ENCODE data around the gene TFDP1. TPM values are rescaled to one million over a fixed set of nuclear protein-coding genes. Genes with fewer than 3 reads are reported as not detected.
A peak's percentile ranks its signal among the peaks of the same experiment; 100 is the strongest.
"Not testable (repeated sequence)": the region's sequence is repeated elsewhere in the genome, so short reads cannot be mapped to it uniquely, and the experiment has no call there.

The TFDP1 gene
- polyA plus RNA-seq, 10 donors, result 48.5 to 79.1 (median 57.8) TPM

GRCh38 chr13:113548778-113549621, 35.6 kb upstream of the TFDP1 start:
- peak in 1 of 3 donors; percentile 36 for DNase-seq

GRCh38 chr13:113550453-113550852, 34.1 kb upstream of the TFDP1 start:
- DNase-seq, result no peak

- DNase-seq, result no peak
These were observed 33.2 kb upstream of the TFDP1 start for GRCh38 chr13:113551081-113552000.

GRCh38 chr13:113552079-113552478, 32.5 kb upstream of the TFDP1 start:
- no peak for DNase-seq

GRCh38 chr13:113552786-113553434, 31.6 kb upstream of the TFDP1 start:
- peak in 1 of 3 donors; percentile 26 for DNase-seq

GRCh38 chr13:113553511-113554332, 30.8 kb upstream of the TFDP1 start:
- DNase-seq, result no peak

- no peak for DNase-seq
These were observed 30.2 kb upstream of the TFDP1 start for GRCh38 chr13:113554333-113554700.

DNA sequence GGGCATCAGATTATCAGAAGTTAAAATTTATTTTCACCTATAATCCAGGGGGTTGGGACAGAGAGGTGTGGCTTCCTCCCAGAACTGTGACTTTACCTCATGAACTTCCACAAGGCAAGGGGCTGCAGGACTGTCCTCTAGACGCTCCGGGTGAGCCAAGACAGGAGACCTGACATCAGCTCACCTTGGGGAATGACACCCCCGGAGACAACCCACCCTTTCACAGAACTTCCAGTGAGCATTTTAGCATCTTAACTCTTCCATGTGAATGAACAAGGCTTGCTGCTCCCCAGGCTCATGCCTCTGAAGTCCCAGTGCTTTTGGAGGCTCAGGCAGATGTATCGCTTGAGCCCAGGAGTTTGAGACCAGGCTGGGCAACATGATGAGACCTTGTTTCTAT, 29.4 kb upstream of the TFDP1 start:
- no peak for DNase-seq

DNA sequence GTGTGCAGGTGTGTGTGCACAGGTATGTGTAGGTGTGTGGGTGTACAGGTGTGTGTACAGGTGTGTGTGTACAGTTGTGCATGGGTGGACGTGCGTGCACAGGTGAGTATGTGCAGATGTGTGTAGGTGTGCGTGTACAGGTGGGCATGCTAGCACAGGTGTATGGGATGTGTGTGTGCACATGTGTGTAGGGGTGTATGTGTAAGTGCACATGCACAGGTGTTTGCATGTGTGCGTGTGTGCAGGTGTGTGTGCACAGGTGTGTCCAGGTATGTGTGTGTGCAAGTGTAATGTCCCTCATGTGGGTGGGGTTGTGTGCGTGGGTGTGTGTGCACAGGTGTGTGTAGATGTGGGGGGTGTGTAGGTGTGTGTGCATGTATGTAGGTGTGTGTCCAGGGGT, 27.5 kb upstream of the TFDP1 start:
- no peak for DNase-seq

GRCh38 chr13:113558461-113558860, 26.1 kb upstream of the TFDP1 start:
- DNase-seq, result no peak

GRCh38 chr13:113559061-113559460, 25.5 kb upstream of the TFDP1 start:
- DNase-seq, result no peak

DNA sequence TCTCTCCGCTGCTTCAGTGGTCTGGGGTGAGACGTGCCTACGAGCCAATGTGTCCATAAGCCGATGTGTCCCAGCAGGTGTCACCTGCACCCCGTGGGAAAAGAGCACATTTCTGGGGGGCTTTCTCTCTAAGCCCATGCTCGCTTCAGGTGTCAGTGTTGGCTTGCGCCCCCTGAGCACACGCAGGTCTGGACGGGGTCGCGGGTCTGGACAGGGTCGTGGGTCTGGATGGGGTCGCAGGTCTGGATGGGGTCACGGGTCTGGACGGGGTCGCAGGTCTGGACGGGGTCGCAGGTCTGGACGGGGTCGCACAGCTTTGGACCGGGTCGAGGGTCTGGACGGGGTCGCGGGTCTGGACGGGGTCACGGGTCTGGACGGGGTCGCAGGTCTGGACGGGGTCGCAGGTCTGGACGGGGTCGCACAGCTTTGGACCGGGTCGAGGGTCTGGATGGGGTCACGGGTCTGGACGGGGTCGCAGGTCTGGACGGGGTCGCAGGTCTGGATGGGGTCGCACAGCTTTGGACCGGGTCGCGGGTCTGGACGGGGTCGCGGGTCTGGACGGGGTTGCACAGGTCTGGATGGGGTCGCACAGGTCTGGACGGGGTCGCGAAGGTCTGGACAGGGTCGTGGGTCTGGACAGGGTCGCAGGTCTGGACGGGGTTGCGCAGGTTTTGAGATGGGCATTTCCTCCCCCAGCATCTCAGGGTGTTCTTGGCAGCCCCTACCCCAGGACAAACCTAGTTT, 24.5 kb upstream of the TFDP1 start:
- no peak for DNase-seq

- DNase-seq, result no peak
These were observed 23.7 kb upstream of the TFDP1 start for GRCh38 chr13:113560645-113561416.

GRCh38 chr13:113561417-113562084, 23.0 kb upstream of the TFDP1 start:
- DNase-seq, result no peak

GRCh38 chr13:113562085-113562749, 22.3 kb upstream of the TFDP1 start:
- peak; percentile 65 to 89 (median 73) for DNase-seq

DNA sequence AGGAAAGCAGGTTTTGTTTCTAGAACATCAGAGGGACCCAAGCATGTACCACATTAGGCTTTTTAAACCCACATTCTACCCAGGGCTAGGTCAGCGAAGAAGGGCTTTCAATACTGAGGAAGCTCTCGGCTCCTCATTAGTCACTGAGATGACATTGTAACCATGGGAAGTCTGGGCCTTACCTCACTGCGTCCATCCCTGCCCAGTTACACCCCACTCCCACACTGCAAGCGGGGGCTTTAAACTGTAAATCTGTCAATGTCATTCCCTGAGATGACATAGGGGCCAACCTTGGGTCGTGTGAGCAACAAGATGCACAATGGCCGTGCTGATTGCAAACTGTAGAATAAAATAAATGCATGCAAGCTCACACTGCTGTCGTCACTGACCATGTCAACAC, 21.7 kb upstream of the TFDP1 start:
- DNase-seq, result no peak

- not testable (repeated sequence) for DNase-seq
These were observed 21.0 kb upstream of the TFDP1 start for GRCh38 chr13:113563511-113563910.

DNA sequence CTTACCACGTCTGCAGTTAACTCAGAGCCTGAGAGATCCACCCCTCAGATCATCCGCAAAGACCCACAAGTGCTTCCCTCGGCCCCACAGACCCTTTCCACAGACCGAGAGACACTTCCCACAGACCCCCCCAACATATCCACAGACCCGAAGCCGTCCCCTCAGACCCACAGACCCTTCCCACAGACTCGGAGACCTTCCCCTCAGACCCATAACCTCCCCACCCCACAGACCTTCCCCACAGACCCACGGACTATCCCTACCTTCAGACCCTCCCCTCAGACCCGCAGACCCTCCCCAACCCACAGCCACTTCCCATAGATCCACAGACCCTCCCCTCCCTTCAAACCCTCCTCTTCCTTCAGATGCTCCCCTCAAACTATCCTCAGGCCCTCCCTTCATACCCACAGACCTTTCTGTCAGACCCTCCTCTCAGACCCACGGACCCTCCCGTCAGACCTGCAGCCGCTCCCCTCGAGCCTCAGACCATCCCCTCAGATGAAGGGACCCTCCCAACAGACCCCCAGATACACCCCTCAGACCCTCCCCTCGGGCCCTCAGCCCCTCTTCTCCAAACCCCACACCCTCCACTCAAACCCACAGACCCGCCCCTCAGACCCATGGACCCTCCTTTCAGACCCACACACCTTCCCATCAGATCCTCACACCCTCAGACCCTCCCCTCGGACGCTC, 20.1 kb upstream of the TFDP1 start:
- no peak for DNase-seq
